Hepatocyte (in vitro differentiated cells): Measurements from ENCODE around the gene RPL41.

Source experiments
- EZH2 ChIP-seq: fragments of 200-600 bp; sonication (generic); IDR thresholded peaks from 2 replicates; pipeline ENCODE4 v1.6.1; 2016; ENCODE audit warnings: antibody characterized with exemption, mild to moderate bottlenecking, borderline replicate concordance
- TF ChIP-seq, protein P1 (sequence below): fragments of 200-600 bp; sonication (generic); IDR thresholded peaks from 2 replicates; pipeline ENCODE4 v1.5.1; 2016; ENCODE audit warnings: antibody characterized with exemption, mild to moderate bottlenecking; ENCODE audit not compliant: poor library complexity

DNA sequence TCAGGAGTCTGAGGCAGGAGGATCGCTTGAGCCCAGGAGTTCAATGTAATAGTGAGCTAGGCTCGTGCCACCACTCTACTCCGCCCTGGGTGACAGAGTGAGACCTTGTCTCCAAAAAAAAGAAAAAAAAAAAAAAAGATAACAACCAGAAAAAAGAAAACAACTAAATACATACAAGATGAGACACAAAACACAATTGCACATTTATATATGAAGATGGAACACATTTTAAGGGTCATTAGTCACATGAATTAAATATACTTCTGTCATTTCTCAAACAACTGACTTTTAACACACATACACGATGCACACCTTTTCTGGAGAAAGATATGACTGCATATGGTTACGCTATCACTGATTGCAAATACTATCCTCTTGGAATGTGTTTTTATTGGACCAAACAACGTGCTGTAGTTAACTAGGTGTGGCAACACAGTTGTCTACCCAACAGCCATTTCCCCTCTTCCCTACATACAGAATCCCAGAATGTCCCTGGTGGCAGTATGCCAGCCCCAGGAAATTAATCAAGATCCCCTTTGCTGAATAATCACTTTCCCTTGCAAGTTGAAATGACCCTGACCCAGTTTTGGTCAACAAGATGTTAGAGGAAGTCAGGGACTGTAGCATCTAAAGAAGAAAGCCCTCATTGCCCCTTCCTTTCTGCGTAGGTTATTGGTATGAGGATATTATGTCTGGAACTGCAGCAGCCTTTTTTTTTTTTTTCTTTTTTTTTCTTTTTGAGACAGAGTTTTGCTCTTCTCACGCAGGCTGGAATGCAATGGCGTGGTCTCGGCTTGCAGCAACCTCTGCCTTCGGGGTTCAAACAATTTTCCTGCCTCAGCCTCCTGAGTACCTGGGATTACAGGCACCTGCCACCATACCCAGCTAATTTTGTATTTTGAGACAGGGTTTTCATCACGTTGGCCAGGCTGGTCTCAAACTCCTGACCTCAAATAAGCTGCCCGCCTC lies 30.3 kb downstream of the RPL41 start:
- TF ChIP-seq, protein P1, sequence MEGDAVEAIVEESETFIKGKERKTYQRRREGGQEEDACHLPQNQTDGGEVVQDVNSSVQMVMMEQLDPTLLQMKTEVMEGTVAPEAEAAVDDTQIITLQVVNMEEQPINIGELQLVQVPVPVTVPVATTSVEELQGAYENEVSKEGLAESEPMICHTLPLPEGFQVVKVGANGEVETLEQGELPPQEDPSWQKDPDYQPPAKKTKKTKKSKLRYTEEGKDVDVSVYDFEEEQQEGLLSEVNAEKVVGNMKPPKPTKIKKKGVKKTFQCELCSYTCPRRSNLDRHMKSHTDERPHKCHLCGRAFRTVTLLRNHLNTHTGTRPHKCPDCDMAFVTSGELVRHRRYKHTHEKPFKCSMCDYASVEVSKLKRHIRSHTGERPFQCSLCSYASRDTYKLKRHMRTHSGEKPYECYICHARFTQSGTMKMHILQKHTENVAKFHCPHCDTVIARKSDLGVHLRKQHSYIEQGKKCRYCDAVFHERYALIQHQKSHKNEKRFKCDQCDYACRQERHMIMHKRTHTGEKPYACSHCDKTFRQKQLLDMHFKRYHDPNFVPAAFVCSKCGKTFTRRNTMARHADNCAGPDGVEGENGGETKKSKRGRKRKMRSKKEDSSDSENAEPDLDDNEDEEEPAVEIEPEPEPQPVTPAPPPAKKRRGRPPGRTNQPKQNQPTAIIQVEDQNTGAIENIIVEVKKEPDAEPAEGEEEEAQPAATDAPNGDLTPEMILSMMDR: no peak
- TF ChIP-seq EZH2: no peak
